ENCODE results near the gene FBXL16.

Gene FBXL16

GRCh38 chr16:700684-701584 is 4.7 kb downstream of the FBXL16 start (continued):
- TF ChIP-seq REST (tag by site-specific recombination; IDR thresholded peaks at IDR 0.05) (peak; percentile 82), ZNF175 (tag by site-specific recombination; IDR thresholded peaks at IDR 0.05) (no peak), ZBTB48 (tag by site-specific recombination; IDR thresholded peaks at IDR 0.05) (no peak), ZNF837 (tag by site-specific recombination; IDR thresholded peaks at IDR 0.05) (no peak), ZFP3 (tag by site-specific recombination; IDR thresholded peaks at IDR 0.05; ENCODE audit: low read depth) (no peak), ZFP37 (tag by site-specific recombination; IDR thresholded peaks at IDR 0.05) (no peak), ZNF670 (tag by site-specific recombination; IDR thresholded peaks at IDR 0.05; ENCODE audit: low read depth) (no peak), ZNF621 (tag by site-specific recombination; IDR thresholded peaks at IDR 0.05) (no peak), ZNF280D (tag by site-specific recombination; IDR thresholded peaks at IDR 0.05) (no peak), HIC1 (tag by site-specific recombination; IDR thresholded peaks at IDR 0.05) (no peak), ZNF48 (tag by site-specific recombination; IDR thresholded peaks at IDR 0.05) (no peak), ZNF26 (tag by site-specific recombination; IDR thresholded peaks at IDR 0.05) (no peak), ZNF350 (tag by site-specific recombination; IDR thresholded peaks at IDR 0.05) (no peak), ZBTB20 (tag by site-specific recombination; IDR thresholded peaks at IDR 0.05) (peak; percentile 35; the same call in 1 of the 2 replicates), ZBTB10 (tag by site-specific recombination; IDR thresholded peaks at IDR 0.05) (no peak), ZFHX2 (tag by site-specific recombination; conservative IDR thresholded peaks at IDR 0.05) (peak; percentile 90), ZNF692 (tag by site-specific recombination; IDR thresholded peaks at IDR 0.05) (no peak), ZNF501 (tag by site-specific recombination; IDR thresholded peaks at IDR 0.05) (no peak), ZNF341 (tag by site-specific recombination; IDR thresholded peaks at IDR 0.05; ENCODE audit: low read depth) (no peak), SP2 (tag by site-specific recombination; IDR thresholded peaks at IDR 0.05) (peak; percentile 9; the same call in 1 of the 2 replicates), GLI4 (tag by site-specific recombination; IDR thresholded peaks at IDR 0.05) (no peak), MEIS1 (CRISPR knock-in tag; IDR thresholded peaks at IDR 0.05; ENCODE audit: borderline replicate concordance) (no peak), ZNF600 (tag by site-specific recombination; IDR thresholded peaks at IDR 0.05) (0 out of 2 replicates have a peak, but pooled peaks have one; percentile 18)

Measured in HEK293 (cell line).